NCI-H82 treated with DMSO at 0.1 percent for 48 hours (cell line): ENCODE data around the gene SRSF1.
"Not testable (repeated sequence)": the region's sequence is repeated elsewhere in the genome, so short reads cannot be mapped to it uniquely, and the experiment has no call there.

Experiments
- DNase-seq: peaks from one replicate; lab custom pipeline; 2025; ENCODE audit not compliant: unreplicated experiment; lab: John Stamatoyannopoulos, UW

SRSF1 gene

GRCh38 chr17:57966246-57966645 lies 40.8 kb downstream of the SRSF1 start:
- no peak for DNase-seq

DNA sequence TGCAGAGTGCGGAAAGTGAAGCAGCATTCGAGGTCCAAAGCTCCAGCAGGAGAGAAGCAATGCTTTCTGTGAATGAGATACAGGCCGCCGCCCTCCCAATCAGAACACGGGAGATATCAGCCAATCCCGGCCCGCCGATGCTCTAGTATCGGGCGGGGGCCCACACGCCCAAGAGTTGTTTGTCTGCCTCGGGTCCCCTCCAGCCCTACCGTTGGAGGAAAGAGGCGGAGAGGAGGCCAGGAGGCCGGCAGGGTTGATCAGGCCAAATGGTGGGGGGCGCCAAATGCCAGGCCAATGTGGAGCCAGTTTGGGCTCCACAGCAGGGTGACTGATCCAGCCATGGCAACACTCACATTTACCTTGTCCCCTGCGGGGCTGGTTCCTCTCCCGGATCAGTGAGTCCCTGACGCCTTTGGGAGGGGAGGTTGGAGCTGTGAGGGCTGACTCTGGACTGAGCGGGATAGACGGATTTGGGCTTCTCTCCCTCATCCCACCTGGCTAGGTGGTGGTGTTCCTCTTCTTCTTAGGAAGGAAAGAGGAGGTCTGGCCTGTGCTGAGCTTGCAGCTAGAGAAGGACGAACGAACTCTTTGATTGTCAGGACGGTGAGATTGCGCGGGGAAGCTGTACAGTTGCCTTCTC lies 41.4 kb downstream of the SRSF1 start:
- DNase-seq = no peak

- DNase-seq = no peak
These were observed 43.9 kb downstream of the SRSF1 start for GRCh38 chr17:57963149-57963511.

DNA sequence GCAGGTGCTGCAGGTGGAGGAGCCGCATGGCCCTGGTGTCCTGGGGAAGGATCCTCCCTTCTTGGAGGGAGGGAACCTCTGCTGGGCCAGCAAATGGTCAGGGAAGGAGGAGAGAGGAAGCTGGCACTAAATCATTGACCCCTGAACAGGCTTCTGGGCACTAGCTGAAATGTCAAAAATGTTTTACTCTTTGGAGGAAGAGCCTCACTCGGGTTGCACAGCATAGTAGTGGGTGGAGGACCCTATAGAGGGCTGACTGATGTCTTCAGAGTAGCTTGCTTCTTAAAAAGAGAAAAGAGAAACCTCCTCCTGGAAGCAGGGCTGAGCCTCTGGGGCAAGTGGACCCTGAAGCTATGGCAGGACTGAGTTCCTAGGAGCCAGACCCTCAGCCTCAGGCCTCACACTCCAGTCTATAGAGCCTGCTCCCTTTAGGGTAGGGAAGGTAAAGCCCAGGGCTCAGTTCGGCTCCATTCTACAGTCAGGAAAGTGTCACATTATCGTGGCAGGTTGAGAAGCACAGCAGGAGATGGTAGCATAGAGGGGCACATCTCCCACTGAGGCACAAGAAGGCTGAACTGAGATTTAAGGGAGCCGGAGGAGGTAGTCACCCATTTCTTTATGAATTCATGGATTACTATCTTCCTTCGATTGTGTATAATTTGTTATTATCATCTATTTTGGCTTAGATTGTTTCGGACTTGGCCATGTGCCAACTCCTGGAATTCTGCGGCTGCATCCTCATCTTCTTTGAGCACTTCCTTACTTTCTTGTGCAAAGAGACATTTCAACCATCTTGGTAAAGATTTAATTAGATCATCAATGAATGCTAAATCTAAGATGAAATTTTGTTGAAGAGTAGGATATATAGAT lies 44.5 kb downstream of the SRSF1 start:
- no peak for DNase-seq

- no peak for DNase-seq
These were observed 47.1 kb downstream of the SRSF1 start for GRCh38 chr17:57959929-57960328.

DNA sequence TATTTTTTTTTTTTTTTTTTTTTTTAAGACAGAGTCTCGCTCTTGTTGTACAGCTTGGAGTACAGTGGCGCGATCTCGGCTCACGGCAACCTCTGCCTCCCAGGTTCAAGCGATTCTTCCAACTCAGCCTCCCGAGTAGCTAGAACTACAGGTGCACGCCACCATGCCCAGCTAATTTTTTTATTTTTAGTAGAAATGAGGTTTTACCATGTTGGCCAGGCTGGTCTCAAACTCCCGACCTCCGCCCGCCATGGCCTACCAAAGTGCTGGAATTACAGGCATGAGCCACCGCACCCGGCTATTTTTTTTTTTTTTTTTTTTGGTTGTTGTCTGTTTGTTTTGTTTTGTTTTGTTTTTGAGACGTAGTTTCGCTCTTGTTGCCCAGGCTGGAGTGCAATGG lies 48.7 kb downstream of the SRSF1 start:
- DNase-seq = not testable (repeated sequence)

DNA sequence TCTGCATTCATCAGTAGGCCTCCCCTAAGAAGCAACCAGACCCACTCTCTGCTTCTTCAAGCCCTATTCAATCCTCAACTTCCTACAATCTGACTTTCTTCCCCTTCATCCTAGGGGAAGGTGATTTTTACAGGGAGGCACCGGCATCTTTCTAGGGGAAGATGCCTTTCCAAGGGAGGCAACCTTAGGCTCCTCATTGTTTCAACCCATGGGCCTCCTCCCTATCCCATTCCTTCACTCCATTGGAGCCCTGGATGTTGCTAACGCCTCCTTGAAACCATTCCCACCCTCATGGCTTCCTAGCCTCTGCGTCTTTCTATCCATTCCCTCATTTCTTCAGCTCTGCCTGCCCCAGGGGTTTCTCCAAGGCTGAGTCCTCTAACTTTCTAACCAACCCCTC lies 49.2 kb downstream of the SRSF1 start:
- DNase-seq = no peak

DNA sequence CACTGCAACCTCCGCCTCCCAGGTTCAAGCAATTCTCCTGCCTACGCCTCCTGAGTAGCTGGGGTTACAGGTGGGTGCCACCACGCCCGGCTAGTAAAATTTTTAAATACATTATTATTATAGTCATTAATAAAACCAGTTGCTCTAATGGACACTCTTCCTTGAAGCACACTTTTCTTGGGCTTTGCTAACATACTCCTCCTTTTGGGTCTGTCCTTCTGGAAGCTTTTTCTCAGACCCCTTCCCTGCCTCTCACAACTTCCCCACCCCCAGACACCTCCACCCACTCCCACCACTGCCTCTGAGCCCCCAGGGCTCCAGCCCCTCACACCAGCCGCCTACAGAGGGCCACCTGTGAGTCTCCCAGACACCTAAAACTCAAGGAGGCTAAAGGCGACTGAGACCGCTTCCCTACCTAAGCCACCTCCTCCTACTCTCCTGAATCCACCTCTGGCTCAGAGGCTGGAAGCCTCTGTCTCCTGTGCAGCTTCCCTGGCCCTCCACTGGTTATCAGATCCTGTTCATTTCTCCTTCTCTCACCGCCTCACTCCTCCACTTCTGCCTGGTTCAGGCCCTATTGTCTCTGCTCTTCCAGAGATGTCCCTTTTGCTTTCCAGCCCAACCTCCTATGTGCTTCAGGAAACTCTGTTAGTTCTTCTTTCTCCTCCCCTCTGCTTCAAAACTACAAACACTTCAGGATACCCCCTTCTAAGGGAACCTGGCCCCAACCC lies 49.8 kb downstream of the SRSF1 start:
- no peak for DNase-seq

DNA sequence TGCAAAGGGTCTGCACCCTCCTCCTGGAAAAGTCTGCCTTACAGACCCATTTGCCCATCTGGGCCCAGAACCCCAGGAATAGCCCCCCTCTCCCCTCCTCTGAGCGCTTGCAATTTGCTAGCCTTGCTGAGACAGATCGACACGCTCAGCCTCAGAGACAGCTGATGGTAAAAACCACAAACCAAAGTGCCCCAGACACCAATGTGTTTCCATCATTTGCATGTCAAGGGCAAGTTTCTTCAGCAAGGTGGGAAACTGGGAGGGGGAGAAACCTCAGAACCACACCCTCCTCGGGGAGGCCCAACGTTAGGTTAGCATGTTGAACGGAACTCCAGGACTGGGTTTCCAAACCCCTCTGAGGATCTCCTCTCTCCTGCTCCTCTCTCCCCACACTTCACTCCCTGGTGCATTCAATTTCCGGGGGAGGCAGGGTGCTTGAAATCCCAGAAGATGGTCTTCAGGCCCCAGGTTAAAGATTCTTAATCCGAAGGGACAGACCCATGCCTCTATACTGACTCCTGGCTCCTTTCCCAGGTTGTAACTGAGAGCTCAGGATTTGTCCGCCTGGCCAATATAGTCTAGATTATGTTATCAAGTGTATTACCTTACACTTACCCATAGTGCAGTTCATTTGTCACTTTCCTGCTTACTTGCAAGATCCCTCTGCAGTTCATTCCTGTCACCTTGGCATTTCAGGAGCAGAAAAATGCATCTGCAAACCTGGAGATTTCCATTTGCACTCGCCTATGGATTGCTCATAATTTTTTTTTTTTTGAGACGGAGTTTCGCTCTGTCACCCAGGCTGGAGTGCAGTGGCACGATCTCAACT lies 50.5 kb downstream of the SRSF1 start:
- DNase-seq = peak; percentile 88

GRCh38 chr17:57955183-57955931 lies 51.7 kb downstream of the SRSF1 start, which contains the start of gene CUEDC1:
CUEDC1 (minus strand) TSS chr17:57955412; CDS start chr17:57885564, 69,848 bp downstream.
- DNase-seq = no peak

DNA sequence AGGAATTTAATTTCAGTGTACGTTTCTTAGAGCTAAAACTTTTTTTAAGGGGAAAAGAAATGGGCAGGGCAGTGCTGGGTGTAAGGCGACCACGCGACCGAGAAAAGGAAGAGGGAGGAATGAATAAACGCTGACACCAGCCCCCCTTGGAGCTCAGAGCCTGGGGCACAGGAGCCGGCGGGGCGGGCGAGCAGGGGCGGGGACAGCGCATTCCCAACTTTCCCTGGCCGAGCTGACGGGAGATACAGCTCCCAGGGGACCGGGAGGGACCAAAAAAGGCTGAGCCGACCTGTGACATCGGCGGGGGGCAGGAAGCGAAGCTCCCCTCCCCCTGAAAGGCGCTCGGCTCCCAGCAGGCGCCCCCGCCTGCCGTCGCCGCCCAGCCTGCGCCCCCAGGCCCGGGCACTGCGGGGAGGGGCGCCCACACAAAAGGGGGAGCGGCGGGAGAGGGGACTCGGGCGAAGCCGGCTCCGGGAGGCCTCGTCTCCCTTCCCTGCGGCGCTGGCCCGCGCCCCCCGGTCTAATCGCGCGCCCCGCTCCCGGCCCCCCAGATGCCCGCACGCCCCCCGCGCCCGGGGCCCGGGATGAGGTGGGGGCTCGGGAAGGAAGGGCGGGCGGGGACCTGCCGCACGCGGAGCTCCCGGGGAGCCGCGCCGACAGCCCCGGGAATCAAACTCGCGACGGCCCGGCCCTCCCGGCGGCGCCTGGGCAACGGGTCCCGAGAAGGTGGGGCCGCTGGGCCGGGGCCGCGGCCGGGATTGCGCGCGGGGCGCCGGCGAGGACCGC lies 52.5 kb downstream of the SRSF1 start:
- DNase-seq = peak; percentile 79

GRCh38 chr17:57953705-57954396 lies 53.2 kb downstream of the SRSF1 start:
- DNase-seq = no peak
